H1 (cell line): Measurements from ENCODE around the gene TTC21A. TPM values are rescaled to one million over a fixed set of nuclear protein-coding genes. Genes with fewer than 3 reads are reported as not detected.

Experiments
- polyA plus RNA-seq, 7 experiments: library from polyadenylated mRNA; depleted of rRNA in 3 of 7; stranded (reverse) in 5 of 7; unstranded in 2 of 7; fragments of >200 nt in 5 of 7; fragments of 200-250 nt in 2 of 7; gene quantifications; 1 replicate in 5 of 7; 2 replicates in 1 of 7; 4 replicates in 1 of 7; pipeline versions ENCODE4 v1.2.1 to v1.2.3, GENCODE V29; 2011 to 2013; ENCODE audit warnings: missing spikeins in 2 of 7, mixed read lengths in 2 of 7
- total RNA-seq: library from RNA; stranded (reverse); fragmentation: NEBNext Ultra II Directional; extraction: Animal tissue kit (Norgen Biotek cat#: 25700); gene quantifications from 2 replicates; pipeline ENCODE4 v1.2.1, GENCODE V29; 2021
- TF ChIP-seq, protein P1 (sequence below): fragments of 300-600 bp; sonication (generic); IDR thresholded peaks from 2 replicates; pipeline ENCODE4 v1.7.1; 2012; ENCODE audit warnings: low read length, moderate library complexity, mild to moderate bottlenecking, inconsistent platforms; ENCODE audit not compliant: insufficient replicate concordance

The TTC21A gene
- total and polyA plus RNA-seq, 2 of the 8 experiments (the other 6 are each of a cell fraction or from before 2014, with no cell fraction given), result 2.3 to 2.8 TPM

- TF ChIP-seq, protein P1, sequence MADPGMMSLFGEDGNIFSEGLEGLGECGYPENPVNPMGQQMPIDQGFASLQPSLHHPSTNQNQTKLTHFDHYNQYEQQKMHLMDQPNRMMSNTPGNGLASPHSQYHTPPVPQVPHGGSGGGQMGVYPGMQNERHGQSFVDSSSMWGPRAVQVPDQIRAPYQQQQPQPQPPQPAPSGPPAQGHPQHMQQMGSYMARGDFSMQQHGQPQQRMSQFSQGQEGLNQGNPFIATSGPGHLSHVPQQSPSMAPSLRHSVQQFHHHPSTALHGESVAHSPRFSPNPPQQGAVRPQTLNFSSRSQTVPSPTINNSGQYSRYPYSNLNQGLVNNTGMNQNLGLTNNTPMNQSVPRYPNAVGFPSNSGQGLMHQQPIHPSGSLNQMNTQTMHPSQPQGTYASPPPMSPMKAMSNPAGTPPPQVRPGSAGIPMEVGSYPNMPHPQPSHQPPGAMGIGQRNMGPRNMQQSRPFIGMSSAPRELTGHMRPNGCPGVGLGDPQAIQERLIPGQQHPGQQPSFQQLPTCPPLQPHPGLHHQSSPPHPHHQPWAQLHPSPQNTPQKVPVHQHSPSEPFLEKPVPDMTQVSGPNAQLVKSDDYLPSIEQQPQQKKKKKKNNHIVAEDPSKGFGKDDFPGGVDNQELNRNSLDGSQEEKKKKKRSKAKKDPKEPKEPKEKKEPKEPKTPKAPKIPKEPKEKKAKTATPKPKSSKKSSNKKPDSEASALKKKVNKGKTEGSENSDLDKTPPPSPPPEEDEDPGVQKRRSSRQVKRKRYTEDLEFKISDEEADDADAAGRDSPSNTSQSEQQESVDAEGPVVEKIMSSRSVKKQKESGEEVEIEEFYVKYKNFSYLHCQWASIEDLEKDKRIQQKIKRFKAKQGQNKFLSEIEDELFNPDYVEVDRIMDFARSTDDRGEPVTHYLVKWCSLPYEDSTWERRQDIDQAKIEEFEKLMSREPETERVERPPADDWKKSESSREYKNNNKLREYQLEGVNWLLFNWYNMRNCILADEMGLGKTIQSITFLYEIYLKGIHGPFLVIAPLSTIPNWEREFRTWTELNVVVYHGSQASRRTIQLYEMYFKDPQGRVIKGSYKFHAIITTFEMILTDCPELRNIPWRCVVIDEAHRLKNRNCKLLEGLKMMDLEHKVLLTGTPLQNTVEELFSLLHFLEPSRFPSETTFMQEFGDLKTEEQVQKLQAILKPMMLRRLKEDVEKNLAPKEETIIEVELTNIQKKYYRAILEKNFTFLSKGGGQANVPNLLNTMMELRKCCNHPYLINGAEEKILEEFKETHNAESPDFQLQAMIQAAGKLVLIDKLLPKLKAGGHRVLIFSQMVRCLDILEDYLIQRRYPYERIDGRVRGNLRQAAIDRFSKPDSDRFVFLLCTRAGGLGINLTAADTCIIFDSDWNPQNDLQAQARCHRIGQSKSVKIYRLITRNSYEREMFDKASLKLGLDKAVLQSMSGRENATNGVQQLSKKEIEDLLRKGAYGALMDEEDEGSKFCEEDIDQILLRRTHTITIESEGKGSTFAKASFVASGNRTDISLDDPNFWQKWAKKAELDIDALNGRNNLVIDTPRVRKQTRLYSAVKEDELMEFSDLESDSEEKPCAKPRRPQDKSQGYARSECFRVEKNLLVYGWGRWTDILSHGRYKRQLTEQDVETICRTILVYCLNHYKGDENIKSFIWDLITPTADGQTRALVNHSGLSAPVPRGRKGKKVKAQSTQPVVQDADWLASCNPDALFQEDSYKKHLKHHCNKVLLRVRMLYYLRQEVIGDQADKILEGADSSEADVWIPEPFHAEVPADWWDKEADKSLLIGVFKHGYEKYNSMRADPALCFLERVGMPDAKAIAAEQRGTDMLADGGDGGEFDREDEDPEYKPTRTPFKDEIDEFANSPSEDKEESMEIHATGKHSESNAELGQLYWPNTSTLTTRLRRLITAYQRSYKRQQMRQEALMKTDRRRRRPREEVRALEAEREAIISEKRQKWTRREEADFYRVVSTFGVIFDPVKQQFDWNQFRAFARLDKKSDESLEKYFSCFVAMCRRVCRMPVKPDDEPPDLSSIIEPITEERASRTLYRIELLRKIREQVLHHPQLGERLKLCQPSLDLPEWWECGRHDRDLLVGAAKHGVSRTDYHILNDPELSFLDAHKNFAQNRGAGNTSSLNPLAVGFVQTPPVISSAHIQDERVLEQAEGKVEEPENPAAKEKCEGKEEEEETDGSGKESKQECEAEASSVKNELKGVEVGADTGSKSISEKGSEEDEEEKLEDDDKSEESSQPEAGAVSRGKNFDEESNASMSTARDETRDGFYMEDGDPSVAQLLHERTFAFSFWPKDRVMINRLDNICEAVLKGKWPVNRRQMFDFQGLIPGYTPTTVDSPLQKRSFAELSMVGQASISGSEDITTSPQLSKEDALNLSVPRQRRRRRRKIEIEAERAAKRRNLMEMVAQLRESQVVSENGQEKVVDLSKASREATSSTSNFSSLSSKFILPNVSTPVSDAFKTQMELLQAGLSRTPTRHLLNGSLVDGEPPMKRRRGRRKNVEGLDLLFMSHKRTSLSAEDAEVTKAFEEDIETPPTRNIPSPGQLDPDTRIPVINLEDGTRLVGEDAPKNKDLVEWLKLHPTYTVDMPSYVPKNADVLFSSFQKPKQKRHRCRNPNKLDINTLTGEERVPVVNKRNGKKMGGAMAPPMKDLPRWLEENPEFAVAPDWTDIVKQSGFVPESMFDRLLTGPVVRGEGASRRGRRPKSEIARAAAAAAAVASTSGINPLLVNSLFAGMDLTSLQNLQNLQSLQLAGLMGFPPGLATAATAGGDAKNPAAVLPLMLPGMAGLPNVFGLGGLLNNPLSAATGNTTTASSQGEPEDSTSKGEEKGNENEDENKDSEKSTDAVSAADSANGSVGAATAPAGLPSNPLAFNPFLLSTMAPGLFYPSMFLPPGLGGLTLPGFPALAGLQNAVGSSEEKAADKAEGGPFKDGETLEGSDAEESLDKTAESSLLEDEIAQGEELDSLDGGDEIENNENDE, result no peak
These were observed 561 bp upstream of the TTC21A start (continued) for GRCh38 chr3:39106851-39107387.
